Neural progenitor cell (in vitro differentiated cells): Measurements from ENCODE around the gene HIPK2. TPM values are rescaled to one million over a fixed set of nuclear protein-coding genes. Genes with fewer than 3 reads are reported as not detected.

ENCODE experiments used
- DNase-seq: peaks from one replicate; pipeline ENCODE4 v3.0.0-alpha.2; 2016; ENCODE audit warnings: low spot score
- H2AFZ ChIP-seq: fragments of 200-600 bp; sonication (generic); replicated peaks from 2 replicates; pipeline ENCODE4 v1.6.1; 2016; ENCODE audit warnings: antibody characterized with exemption
- H3F3A ChIP-seq: fragments of 200-600 bp; sonication (generic); 2 replicates; pipeline ENCODE4 v1.6.1; 2016; ENCODE audit warnings: antibody characterized with exemption, low read depth
- H3K27ac ChIP-seq: fragments of 200-600 bp; sonication (generic); 2 replicates; pipeline ENCODE4 v1.5.1; 2016; ENCODE audit warnings: mild to moderate bottlenecking
- H3K27me3 ChIP-seq: fragments of 200-600 bp; sonication (generic); 2 replicates; pipeline ENCODE4 v1.6.1; 2016; ENCODE audit warnings: mild to moderate bottlenecking, moderate library complexity
- H3K36me3 ChIP-seq: fragments of 200-600 bp; sonication (generic); 2 replicates; pipeline ENCODE4 v1.5.1; 2016
- H3K4me1 ChIP-seq: fragments of 200-600 bp; sonication (generic); 2 replicates; pipeline ENCODE4 v1.6.1; 2016; ENCODE audit warnings: mixed run types
- H3K4me2 ChIP-seq: fragments of 200-600 bp; sonication (generic); 2 replicates; pipeline ENCODE4 v1.6.1; 2016
- H3K4me3 ChIP-seq: fragments of 200-600 bp; sonication (generic); 2 replicates; pipeline ENCODE4 v1.5.1; 2016
- H3K79me2 ChIP-seq: fragments of 200-600 bp; sonication (generic); 2 replicates; pipeline ENCODE4 v1.6.1; 2016; ENCODE audit warnings: low read depth
- H3K9ac ChIP-seq: fragments of 200-600 bp; sonication (generic); 2 replicates; pipeline ENCODE4 v1.6.1; 2016
- H3K9me3 ChIP-seq: fragments of 200-600 bp; sonication (generic); 2 replicates; pipeline ENCODE4 v1.5.1; 2016; ENCODE audit warnings: low read depth
- H4K20me1 ChIP-seq: fragments of 200-600 bp; sonication (generic); 2 replicates; pipeline ENCODE4 v1.6.1; 2016; ENCODE audit warnings: low read depth
- H3K27ac Mint-ChIP-seq: 3 replicates; pipeline ENCODE4 v1.8.0; 2021; ENCODE audit warnings: mixed read lengths
- H3K27me3 Mint-ChIP-seq: 2 replicates; pipeline ENCODE4 v1.8.0; 2022; ENCODE audit warnings: low read depth, mild to moderate bottlenecking, inconsistent platforms, moderate library complexity, mixed read lengths; ENCODE audit not compliant: insufficient read depth
- H3K36me3 Mint-ChIP-seq: 3 replicates; pipeline ENCODE4 v1.8.0; 2021; ENCODE audit warnings: mixed read lengths
- H3K4me1 Mint-ChIP-seq: 3 replicates; pipeline ENCODE4 v1.8.0; 2021; ENCODE audit warnings: mixed read lengths
- H3K4me3 Mint-ChIP-seq: 3 replicates; pipeline ENCODE4 v1.8.0; 2021; ENCODE audit warnings: mild to moderate bottlenecking, moderate library complexity, mixed read lengths
- H3K9me3 Mint-ChIP-seq: 3 replicates; pipeline ENCODE4 v1.8.0; 2020; ENCODE audit warnings: mixed read lengths
- EZH2 ChIP-seq: fragments of 200-600 bp; sonication (generic); IDR thresholded peaks from 2 replicates; pipeline ENCODE4 v1.6.1; 2017; ENCODE audit warnings: antibody characterized with exemption, mild to moderate bottlenecking, moderate library complexity
- EZH2phosphoT487 ChIP-seq: fragments of 200-600 bp; sonication (generic); IDR thresholded peaks from 2 replicates; pipeline ENCODE4 v1.6.1; 2017; ENCODE audit warnings: antibody characterized with exemption
- total RNA-seq: library from RNA; depleted of rRNA; stranded (reverse); fragments of >200 nt; gene quantifications from 2 replicates; pipeline ENCODE4 v1.2.3, GENCODE V29; 2015; ENCODE audit warnings: low replicate concordance
- TF ChIP-seq, protein P1 (sequence below): fragments of 200-600 bp; sonication (generic); IDR thresholded peaks from 2 replicates; pipeline ENCODE4 v1.5.1; 2017; ENCODE audit warnings: antibody characterized with exemption, mild to moderate bottlenecking

Gene HIPK2
- total RNA-seq, 1 donor from 2014 or later, result 12.8 TPM

DNA sequence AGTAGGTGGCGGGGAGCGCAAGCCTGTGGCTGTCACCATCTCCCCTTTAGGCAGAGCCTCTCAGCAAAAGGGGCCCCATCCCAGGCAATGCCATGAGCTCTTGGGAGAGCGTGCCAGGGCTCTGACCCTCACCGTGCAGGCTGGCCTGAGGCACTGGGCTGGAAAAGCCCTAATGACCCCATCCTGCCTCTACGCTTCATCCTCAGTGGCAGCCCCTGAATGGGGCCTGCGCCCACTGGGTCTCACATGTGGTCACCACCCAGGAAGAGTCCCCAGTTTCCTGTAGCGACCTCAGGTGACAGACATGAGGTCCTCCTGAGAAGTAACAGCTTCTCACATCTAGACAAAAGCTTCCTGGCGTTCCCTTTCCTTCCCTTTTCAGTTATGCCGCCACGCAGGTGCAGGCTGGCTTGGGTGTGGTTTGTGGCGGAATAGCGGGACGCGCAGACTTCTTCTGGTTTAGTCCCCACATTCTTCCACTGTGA lies 195.1 kb downstream of the HIPK2 start:
- TF ChIP-seq EZH2, result no peak
- TF ChIP-seq, protein P1, sequence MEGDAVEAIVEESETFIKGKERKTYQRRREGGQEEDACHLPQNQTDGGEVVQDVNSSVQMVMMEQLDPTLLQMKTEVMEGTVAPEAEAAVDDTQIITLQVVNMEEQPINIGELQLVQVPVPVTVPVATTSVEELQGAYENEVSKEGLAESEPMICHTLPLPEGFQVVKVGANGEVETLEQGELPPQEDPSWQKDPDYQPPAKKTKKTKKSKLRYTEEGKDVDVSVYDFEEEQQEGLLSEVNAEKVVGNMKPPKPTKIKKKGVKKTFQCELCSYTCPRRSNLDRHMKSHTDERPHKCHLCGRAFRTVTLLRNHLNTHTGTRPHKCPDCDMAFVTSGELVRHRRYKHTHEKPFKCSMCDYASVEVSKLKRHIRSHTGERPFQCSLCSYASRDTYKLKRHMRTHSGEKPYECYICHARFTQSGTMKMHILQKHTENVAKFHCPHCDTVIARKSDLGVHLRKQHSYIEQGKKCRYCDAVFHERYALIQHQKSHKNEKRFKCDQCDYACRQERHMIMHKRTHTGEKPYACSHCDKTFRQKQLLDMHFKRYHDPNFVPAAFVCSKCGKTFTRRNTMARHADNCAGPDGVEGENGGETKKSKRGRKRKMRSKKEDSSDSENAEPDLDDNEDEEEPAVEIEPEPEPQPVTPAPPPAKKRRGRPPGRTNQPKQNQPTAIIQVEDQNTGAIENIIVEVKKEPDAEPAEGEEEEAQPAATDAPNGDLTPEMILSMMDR, result no peak
- no peak for TF ChIP-seq EZH2phosphoT487
- H3K27ac ChIP-seq, result no peak overlapping the region

DNA sequence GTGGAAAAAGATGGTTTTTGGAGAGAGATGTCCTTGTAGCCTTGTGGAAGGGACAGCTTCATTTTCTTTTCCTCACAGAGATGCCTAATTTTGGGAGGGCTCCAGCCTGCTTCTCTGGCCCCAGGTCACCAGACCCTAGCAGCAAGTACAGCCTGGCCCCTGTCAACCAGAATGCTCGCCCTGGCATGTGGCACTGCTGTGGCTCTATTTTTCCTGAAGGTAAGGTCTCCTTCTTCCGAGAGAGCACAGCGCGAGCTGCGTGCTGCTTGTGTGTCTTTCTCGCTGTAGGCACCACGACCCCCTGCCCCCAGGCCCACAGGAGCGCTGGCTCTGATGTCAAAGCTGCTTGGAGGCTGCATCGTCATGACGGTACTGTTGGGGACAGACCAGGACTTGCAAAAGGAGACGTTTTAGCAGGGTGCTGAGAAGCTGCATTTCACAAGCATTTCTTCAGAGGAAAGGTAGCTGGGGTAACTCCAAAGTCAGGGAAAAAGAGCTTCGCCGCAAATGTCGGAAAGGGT lies 195.6 kb downstream of the HIPK2 start:
- no peaks in the 10 kb centered on the region for H3K4me1 Mint-ChIP-seq
- no peaks in the 10 kb centered on the region for H3K9me3 Mint-ChIP-seq
- H3K27me3 ChIP-seq, result no peaks in the 10 kb centered on the region
- peaks cover 6% of the 10 kb centered on the region for H4K20me1 ChIP-seq
- no peak overlapping the region for H3K4me2 ChIP-seq
- no peak overlapping the region for H3K4me3 ChIP-seq
- H3K79me2 ChIP-seq, result no peaks in the 10 kb centered on the region
- no peak overlapping the region for H3K27ac Mint-ChIP-seq
- H3K27ac ChIP-seq, result no peak overlapping the region
- H3K36me3 ChIP-seq, result no peaks in the 10 kb centered on the region
- H2AFZ ChIP-seq, result no peak overlapping the region
- H3K4me3 Mint-ChIP-seq, result no peak overlapping the region
- H3K27me3 Mint-ChIP-seq, result peaks cover 6% of the 10 kb centered on the region
- peaks cover 26% of the 10 kb centered on the region for H3K36me3 Mint-ChIP-seq
- peaks cover 10% of the 10 kb centered on the region for H3K4me1 ChIP-seq
- H3K9ac ChIP-seq, result no peak overlapping the region
- TF ChIP-seq EZH2phosphoT487, result no peak
- TF ChIP-seq, protein P1, result no peak
- no peak for TF ChIP-seq EZH2
- no peaks in the 10 kb centered on the region for H3K9me3 ChIP-seq
- DNase-seq, result no peak
- no peaks in the 10 kb centered on the region for H3F3A ChIP-seq

More for the DNA sequence above, 195.1 kb downstream of the HIPK2 start:
- no peak overlapping the region for H3K27ac Mint-ChIP-seq
- no peak for DNase-seq
- no peaks in the 10 kb centered on the region for H3K9me3 Mint-ChIP-seq
- H3K27me3 ChIP-seq, result no peaks in the 10 kb centered on the region
- H3K4me1 Mint-ChIP-seq, result no peaks in the 10 kb centered on the region
- no peaks in the 10 kb centered on the region for H3K9me3 ChIP-seq
- no peak overlapping the region for H3K4me3 Mint-ChIP-seq
- H3F3A ChIP-seq, result no peaks in the 10 kb centered on the region
- H3K36me3 ChIP-seq, result no peaks in the 10 kb centered on the region
- peaks cover 6% of the 10 kb centered on the region for H3K27me3 Mint-ChIP-seq
- H4K20me1 ChIP-seq, result peaks cover 6% of the 10 kb centered on the region
- peaks cover 25% of the 10 kb centered on the region for H3K36me3 Mint-ChIP-seq
- H3K79me2 ChIP-seq, result no peaks in the 10 kb centered on the region
- peaks cover 10% of the 10 kb centered on the region for H3K4me1 ChIP-seq
- H3K4me2 ChIP-seq, result no peak overlapping the region
- H3K4me3 ChIP-seq, result no peak overlapping the region
- no peak overlapping the region for H3K9ac ChIP-seq
- H2AFZ ChIP-seq, result no peak overlapping the region

DNA sequence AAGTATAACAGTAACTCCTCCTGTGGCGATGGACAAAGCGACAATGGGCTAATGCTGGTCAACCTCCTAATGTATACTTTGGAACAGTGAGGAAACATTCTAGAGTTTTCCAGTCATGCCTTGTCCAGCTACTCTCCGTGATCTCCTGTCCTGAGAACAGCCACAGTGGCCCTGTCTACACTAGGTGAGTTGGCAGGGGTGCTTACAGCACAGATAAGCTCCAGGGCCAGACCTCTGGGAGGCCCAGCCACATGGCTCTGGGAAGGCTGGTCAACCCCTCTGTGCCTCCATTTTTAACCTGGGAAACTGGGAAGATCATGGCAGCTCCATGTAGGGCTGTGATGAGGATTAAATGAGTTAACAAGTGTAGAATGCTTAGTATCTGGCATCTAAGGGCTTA lies 197.4 kb downstream of the HIPK2 start:
- H4K20me1 ChIP-seq, result peaks cover 6% of the 10 kb centered on the region
- H3K36me3 ChIP-seq, result no peaks in the 10 kb centered on the region
- no peak overlapping the region for H2AFZ ChIP-seq
- Mint-ChIP-seq H3K4me3 (no peak overlapping the region), H3K27me3 (peaks cover 8% of the 10 kb centered on the region), H3K4me1 (no peaks in the 10 kb centered on the region), H3K9me3 (no peaks in the 10 kb centered on the region), H3K27ac (no peak overlapping the region), H3K36me3 (peaks cover 27% of the 10 kb centered on the region)
- no peaks in the 10 kb centered on the region for H3K27me3 ChIP-seq
- DNase-seq, result no peak
- TF ChIP-seq EZH2phosphoT487 (no peak), EZH2 (no peak)
- TF ChIP-seq, protein P1, result no peak
- H3K4me2 ChIP-seq, result no peak overlapping the region
- H3K9ac ChIP-seq, result no peak overlapping the region
- H3F3A ChIP-seq, result no peaks in the 10 kb centered on the region
- H3K27ac ChIP-seq, result no peak overlapping the region
- H3K4me3 ChIP-seq, result no peak overlapping the region
- no peaks in the 10 kb centered on the region for H3K79me2 ChIP-seq
- peaks cover 10% of the 10 kb centered on the region for H3K4me1 ChIP-seq
- H3K9me3 ChIP-seq, result no peaks in the 10 kb centered on the region
